HepG2 (cell line): Measurements from ENCODE around the gene COL18A1. TPM values are rescaled to one million over a fixed set of nuclear protein-coding genes. Genes with fewer than 3 reads are reported as not detected.

Source experiments
- CBX5 ChIP-seq: sonication (generic); formaldehyde crosslinking; IDR thresholded peaks from 2 replicates; pipeline ENCODE4 v1.4.0; 2020; ENCODE audit warnings: missing genetic modification reagents, borderline replicate concordance
- ERF ChIP-seq: IDR thresholded peaks from 2 replicates; pipeline ENCODE4 v1.6.1; 2018; ENCODE audit warnings: missing biosample characterization, missing genetic modification reagents
- KLF13 ChIP-seq: sonication (generic); formaldehyde crosslinking; IDR thresholded peaks from 2 replicates; pipeline ENCODE4 v1.4.0; 2020; ENCODE audit warnings: mild to moderate bottlenecking, missing genetic modification reagents
- PHF20 ChIP-seq: sonication (generic); formaldehyde crosslinking; IDR thresholded peaks from 2 replicates; pipeline ENCODE4 v1.5.0; 2020; ENCODE audit warnings: mild to moderate bottlenecking, missing genetic modification reagents
- SIX1 ChIP-seq: sonication (generic); formaldehyde crosslinking; IDR thresholded peaks from 2 replicates; pipeline ENCODE4 v1.4.0; 2020; ENCODE audit warnings: missing genetic modification reagents, borderline replicate concordance
- SUZ12 ChIP-seq: fragments of 150-350 bp; IDR thresholded peaks from 2 replicates; pipeline ENCODE4 v1.6.1; 2014; ENCODE audit warnings: low read depth, low read length
- ZFP36 ChIP-seq: fragments of 150-350 bp; IDR thresholded peaks from 2 replicates; pipeline ENCODE4 v1.6.1; 2018; ENCODE audit warnings: borderline replicate concordance, low read length, low read depth; ENCODE audit not compliant: partially characterized antibody
- ZNF282 ChIP-seq: fragments of 450-650 bp; IDR thresholded peaks from 2 replicates; pipeline ENCODE4 v1.6.1; 2018; ENCODE audit not compliant: partially characterized antibody
- ZNF329 ChIP-seq: sonication (generic); formaldehyde crosslinking; IDR thresholded peaks from 2 replicates; pipeline ENCODE4 v1.9.0; 2021; ENCODE audit warnings: low read depth, mild to moderate bottlenecking, missing genetic modification reagents
- ZNF44 ChIP-seq: sonication (generic); formaldehyde crosslinking; IDR thresholded peaks from 2 replicates; pipeline ENCODE4 v1.5.1; 2020; ENCODE audit warnings: mild to moderate bottlenecking, missing genetic modification reagents
- ZNF572 ChIP-seq: sonication (generic); formaldehyde crosslinking; IDR thresholded peaks from 2 replicates; pipeline ENCODE4 v1.5.1; 2020; ENCODE audit warnings: mild to moderate bottlenecking, missing genetic modification reagents
- ZNF616 ChIP-seq: sonication (generic); formaldehyde crosslinking; IDR thresholded peaks from 2 replicates; pipeline ENCODE4 v1.5.0; 2020; ENCODE audit warnings: low read depth, mild to moderate bottlenecking, missing genetic modification reagents
- polyA plus RNA-seq, 8 experiments: library from polyadenylated mRNA; depleted of rRNA in 3 of 8; stranded (reverse) in 7 of 8; unstranded in 1 of 8; fragments of >200 nt; fragmentation: Illumina TruSeq in 4 of 8; extraction: Trizol in 4 of 8; gene quantifications; 2 replicates each; pipeline versions ENCODE4 v1.2.1 to v1.2.3, GENCODE V29; 2011 to 2016; ENCODE audit warnings: low read depth in 4 of 8, missing spikeins in 1 of 8, mixed read lengths in 1 of 8; ENCODE audit not compliant: insufficient read depth in 1 of 8
- total RNA-seq, 5 experiments: library from RNA; depleted of rRNA; stranded (reverse); fragments of >200 nt; fragmentation: Illumina TruSeq; extraction: Trizol; gene quantifications; 2 replicates each; pipeline ENCODE4 v1.2.3, GENCODE V29; 2016; ENCODE audit warnings: low read depth in 1 of 5
- TF ChIP-seq, protein P1 (sequence below): IDR thresholded peaks from 2 replicates; pipeline ENCODE4 v1.6.1; 2012; ENCODE audit warnings: inconsistent platforms
- TF ChIP-seq, protein P2 (sequence below): sonication (generic); formaldehyde crosslinking; IDR thresholded peaks from 2 replicates; pipeline ENCODE4 v1.4.0; 2020; ENCODE audit warnings: missing genetic modification reagents, borderline replicate concordance
- TF ChIP-seq, protein P3 (sequence below): sonication (generic); formaldehyde crosslinking; IDR thresholded peaks from 2 replicates; pipeline ENCODE4 v1.5.0; 2020; ENCODE audit warnings: mild to moderate bottlenecking, missing genetic modification reagents
- TF ChIP-seq, protein P4 (sequence below), 2 experiments: sonication (generic) in 1 of 2; formaldehyde crosslinking in 1 of 2; IDR thresholded peaks; 2 replicates each; pipeline versions ENCODE4 v1.5.1 to v1.6.1; 2011 to 2020; ENCODE audit warnings: borderline replicate concordance in 1 of 2, low read depth in 1 of 2, low read length in 1 of 2, mild to moderate bottlenecking in 1 of 2, missing genetic modification reagents in 1 of 2, moderate library complexity in 1 of 2

Gene COL18A1
- total and polyA plus RNA-seq, 2 of the 13 experiments (the other 11 are each of a cell fraction or from before 2014, with no cell fraction given), result 79.0 to 102 TPM

DNA sequence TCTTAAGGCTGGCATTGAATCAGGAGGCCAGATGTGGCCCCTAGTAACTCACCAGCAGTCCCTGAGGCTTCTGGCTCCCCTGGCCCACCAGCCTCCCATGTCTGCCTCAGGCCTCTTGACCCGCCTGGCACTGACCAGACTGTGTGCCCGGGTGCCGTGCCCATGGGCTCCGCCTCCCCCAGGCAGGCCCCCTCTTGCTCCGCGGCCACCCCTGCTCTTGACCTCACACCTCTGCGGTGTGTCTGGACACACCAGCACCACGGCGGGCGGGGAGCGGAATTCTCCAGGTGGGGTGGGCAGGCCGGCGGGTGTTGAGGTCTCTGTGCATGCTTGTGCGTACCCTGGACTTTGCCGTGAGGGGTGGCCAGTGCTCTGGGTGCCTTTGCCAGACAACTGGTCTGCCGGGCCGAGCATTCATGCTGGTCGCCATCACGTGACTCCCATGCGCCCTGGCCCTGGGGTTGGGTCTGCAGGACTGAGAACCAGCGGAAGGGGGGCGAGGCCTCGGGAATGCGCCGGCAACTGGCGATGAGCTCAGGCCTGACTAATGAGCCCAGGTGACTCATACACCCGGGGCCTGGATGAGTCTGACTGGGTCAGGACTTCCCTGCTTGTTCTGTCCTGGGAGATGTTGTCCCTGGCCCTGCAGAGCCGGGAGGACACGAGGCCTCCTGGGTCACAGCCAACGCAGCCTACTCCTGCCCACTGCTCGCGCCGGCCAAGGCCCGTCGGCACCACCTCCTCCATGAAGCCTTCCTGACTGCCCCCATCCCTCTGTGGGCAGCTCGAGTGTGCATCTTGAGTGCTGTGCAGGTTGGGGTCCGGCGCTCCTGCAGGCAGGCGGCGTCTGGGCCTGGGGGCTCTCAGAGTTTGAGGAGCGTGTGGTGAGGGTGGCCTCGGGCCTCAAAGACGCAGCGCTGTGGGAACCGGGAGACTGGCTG is 22.6 kb downstream of the COL18A1 start (continued):
- TF ChIP-seq, protein P1, sequence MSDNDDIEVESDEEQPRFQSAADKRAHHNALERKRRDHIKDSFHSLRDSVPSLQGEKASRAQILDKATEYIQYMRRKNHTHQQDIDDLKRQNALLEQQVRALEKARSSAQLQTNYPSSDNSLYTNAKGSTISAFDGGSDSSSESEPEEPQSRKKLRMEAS, result no peak
- TF ChIP-seq ZNF616 (CRISPR knock-in tag) (0 out of 2 replicates have a peak, but pooled peaks have one; percentile 81), ZNF329 (CRISPR knock-in tag) (no peak), ERF (CRISPR knock-in tag) (peak; percentile 96), ZNF572 (CRISPR knock-in tag) (no peak), ZFP36 (peak; percentile 97), PHF20 (CRISPR knock-in tag) (0 out of 2 replicates have a peak, but pooled peaks have one; percentile 35), SIX1 (CRISPR knock-in tag) (no peak), CBX5 (CRISPR knock-in tag) (peak; percentile 54; the same call in 1 of the 2 replicates), KLF13 (CRISPR knock-in tag) (no peak), SUZ12 (no peak), ZNF282 (no peak), ZNF44 (CRISPR knock-in tag) (0 out of 2 replicates have a peak, but pooled peaks have one; percentile 31)
- TF ChIP-seq, protein P2, sequence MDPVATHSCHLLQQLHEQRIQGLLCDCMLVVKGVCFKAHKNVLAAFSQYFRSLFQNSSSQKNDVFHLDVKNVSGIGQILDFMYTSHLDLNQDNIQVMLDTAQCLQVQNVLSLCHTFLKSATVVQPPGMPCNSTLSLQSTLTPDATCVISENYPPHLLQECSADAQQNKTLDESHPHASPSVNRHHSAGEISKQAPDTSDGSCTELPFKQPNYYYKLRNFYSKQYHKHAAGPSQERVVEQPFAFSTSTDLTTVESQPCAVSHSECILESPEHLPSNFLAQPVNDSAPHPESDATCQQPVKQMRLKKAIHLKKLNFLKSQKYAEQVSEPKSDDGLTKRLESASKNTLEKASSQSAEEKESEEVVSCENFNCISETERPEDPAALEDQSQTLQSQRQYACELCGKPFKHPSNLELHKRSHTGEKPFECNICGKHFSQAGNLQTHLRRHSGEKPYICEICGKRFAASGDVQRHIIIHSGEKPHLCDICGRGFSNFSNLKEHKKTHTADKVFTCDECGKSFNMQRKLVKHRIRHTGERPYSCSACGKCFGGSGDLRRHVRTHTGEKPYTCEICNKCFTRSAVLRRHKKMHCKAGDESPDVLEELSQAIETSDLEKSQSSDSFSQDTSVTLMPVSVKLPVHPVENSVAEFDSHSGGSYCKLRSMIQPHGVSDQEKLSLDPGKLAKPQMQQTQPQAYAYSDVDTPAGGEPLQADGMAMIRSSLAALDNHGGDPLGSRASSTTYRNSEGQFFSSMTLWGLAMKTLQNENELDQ (CRISPR knock-in tag), result peak; percentile 28; the same call in 1 of the 2 replicates
- TF ChIP-seq, protein P3, sequence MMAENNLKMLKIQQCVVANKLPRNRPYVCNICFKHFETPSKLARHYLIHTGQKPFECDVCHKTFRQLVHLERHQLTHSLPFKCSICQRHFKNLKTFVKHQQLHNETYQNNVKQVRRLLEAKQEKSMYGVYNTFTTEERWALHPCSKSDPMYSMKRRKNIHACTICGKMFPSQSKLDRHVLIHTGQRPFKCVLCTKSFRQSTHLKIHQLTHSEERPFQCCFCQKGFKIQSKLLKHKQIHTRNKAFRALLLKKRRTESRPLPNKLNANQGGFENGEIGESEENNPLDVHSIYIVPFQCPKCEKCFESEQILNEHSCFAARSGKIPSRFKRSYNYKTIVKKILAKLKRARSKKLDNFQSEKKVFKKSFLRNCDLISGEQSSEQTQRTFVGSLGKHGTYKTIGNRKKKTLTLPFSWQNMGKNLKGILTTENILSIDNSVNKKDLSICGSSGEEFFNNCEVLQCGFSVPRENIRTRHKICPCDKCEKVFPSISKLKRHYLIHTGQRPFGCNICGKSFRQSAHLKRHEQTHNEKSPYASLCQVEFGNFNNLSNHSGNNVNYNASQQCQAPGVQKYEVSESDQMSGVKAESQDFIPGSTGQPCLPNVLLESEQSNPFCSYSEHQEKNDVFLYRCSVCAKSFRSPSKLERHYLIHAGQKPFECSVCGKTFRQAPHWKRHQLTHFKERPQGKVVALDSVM (CRISPR knock-in tag), result peak; percentile 74; the same call in 1 of the 2 replicates
- TF ChIP-seq, protein P4, sequence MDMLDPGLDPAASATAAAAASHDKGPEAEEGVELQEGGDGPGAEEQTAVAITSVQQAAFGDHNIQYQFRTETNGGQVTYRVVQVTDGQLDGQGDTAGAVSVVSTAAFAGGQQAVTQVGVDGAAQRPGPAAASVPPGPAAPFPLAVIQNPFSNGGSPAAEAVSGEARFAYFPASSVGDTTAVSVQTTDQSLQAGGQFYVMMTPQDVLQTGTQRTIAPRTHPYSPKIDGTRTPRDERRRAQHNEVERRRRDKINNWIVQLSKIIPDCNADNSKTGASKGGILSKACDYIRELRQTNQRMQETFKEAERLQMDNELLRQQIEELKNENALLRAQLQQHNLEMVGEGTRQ (IDR thresholded peaks at IDR 0.05; ENCODE audit: low read depth, low read length), result peak; percentile 94
- TF ChIP-seq, protein P4 (CRISPR knock-in tag; IDR thresholded peaks at IDR 0.05; ENCODE audit: borderline replicate concordance), result peak; percentile 97; the same call in 1 of the 2 replicates
